Activated T-helper 1 cell treated with anti-CD3 and anti-CD28 coated beads, Interleukin-2, amount 50 U/mL, for 16 hours (primary cell): ENCODE measurements around the gene ABCA5.

ENCODE experiments used
- DNase-seq, 2 donors: peaks; one replicate each; pipeline ENCODE4 v3.0.0-alpha.2; 2020; ENCODE audit warnings: low read depth in 1 of 2, low spot score in 1 of 2

The ABCA5 gene

GRCh38 chr17:69327060-69327831 lies at the start of gene ABCA5:
Gene ABCA5, minus strand, starts transcription at chr17:69327133. Its CDS starts 12,718 bp downstream, at chr17:69314415.
- peak; percentile 68 to 88 for DNase-seq

GRCh38 chr17:69375229-69375628 lies 48.3 kb upstream of the ABCA5 start:
- DNase-seq: no peak

DNA sequence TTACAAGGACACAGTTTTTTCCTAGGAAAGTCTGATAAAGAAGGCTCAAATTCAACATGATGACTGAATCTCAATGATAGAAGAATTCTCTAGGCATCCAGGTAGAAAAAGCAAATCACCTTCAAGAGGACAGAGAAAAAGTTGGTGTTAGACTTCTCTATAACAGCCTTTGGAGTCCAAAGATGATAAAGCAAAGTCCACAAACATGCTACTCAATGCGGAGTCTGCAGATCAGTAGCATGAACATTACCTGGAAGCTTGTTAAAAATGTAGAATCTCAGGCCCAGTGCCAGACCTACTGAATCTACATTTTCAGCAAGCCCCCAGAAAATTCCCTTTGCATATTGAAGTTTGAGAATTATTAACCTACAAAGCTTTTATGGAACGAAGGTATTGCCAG lies 46.1 kb upstream of the ABCA5 start:
- no peak for DNase-seq

- no peak for DNase-seq
Observed at GRCh38 chr17:69367298-69367697, 40.4 kb upstream of the ABCA5 start.

DNA sequence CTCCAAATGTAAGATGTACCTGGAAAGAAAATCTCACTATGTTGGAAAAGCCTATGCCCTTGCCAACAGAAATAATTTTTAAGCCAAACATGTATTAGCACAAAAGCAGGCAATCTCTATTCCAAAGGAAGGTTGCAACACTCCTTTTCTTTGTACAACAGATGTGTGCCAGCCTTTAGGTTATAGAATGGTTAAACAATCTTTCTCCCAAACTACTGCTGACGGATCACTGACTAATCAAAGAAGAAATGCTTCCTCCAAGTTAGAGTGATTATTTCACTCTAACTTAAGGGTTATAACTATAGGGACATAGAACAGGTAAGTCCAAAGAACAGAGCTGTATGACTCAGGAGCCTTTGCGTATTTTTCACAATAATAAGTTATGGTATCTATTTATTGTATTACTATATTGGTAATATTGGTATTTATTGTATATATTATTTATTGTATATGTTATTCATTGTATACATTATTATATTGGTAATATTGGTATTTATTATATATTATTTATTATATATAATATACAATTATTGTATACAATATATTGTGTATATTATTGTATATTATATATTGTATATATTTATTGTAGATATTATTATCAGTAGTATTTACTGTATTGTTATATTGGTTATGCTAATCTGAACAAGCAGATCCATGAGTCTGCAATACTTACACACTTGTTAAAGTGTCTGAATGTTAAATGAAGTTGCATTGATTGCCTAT lies 36.7 kb upstream of the ABCA5 start:
- DNase-seq: no peak

DNA sequence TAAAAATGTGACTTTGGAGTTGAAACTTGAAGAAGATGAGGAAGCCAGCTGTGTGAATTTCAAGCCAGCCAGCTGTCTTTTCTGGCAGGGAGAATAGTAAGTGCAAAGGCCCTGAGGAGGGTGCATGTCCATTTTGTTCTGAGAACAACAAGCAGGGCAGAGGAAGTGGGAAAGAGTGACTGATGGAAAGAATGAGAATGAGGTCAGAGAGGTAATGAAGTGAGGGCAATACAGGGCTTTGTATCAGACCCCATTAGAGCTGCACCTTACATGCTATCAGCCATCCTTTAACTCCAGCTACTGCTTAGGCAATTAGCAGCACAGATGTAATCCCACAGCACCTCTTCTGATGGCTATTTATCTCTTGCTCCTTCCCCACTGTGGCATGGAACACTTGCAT lies 34.2 kb upstream of the ABCA5 start:
- no peak for DNase-seq

- DNase-seq: no peak
Observed at GRCh38 chr17:69358688-69359596, 32.0 kb upstream of the ABCA5 start.

GRCh38 chr17:69357701-69358100 lies 30.8 kb upstream of the ABCA5 start:
- DNase-seq: no peak

DNA sequence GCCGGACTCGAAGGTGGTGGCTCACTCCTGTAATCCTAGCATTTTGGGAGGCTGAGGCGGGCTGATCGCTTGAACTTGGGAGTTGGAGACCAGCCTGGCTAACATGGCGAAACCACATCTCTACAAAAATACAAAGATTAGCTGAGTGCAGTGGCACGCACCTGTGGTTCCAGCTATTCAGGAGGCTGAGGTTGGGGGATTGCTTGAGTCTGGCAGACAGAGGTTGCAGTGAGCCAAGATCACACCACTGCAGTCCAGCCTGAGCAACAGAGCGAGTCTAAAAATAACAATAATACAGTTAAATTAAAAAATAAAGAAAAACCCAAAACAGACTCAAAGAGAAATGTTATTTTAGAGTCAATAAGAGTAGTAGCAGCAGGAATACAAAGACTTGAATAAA lies 29.7 kb upstream of the ABCA5 start:
- DNase-seq: no peak

DNA sequence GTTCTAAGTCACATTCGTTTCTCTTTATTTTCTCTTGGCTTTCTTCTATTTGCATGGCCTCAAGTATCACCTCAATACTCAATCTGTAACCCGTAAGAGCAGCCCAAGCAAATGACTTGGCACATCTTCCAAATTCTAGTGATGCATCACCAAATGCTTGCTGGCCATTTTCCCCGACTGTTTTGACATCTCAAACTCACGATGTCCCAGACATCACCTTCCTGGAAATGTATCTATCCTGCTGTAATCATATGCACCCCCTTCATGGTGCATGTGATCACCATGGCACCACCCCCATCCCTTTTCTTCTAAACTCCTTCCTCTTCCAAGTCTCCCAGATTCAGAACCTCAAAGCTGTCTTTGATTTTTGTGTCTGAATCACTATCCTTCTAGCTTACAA lies 24.0 kb upstream of the ABCA5 start:
- no peak for DNase-seq

- DNase-seq: no peak
Observed at GRCh38 chr17:69348429-69348828, 21.5 kb upstream of the ABCA5 start.

DNA sequence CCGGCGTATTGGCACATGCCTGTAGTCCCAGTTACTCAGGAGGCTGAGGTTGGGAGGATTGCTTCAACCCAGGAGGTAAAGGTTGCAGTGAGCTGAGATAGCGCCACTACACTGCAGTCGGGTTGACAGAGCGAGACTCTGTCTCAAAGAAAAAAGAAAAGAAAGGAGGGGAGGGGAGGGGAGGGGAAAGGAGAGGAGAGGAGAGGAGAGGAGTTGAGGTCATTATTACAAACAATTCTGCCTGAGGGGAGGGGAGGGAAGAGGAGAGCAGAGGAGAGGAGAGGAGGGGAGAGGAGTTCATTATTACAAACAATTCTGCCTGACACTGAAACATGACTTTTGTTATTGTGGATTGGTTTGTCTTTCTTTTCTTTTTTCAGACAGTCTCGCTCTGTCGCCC lies 19.8 kb upstream of the ABCA5 start:
- no peak for DNase-seq

GRCh38 chr17:69344939-69345338 lies 18.0 kb upstream of the ABCA5 start:
- no peak for DNase-seq

- DNase-seq: no peak
Observed at GRCh38 chr17:69342896-69343644, 16.1 kb upstream of the ABCA5 start.

DNA sequence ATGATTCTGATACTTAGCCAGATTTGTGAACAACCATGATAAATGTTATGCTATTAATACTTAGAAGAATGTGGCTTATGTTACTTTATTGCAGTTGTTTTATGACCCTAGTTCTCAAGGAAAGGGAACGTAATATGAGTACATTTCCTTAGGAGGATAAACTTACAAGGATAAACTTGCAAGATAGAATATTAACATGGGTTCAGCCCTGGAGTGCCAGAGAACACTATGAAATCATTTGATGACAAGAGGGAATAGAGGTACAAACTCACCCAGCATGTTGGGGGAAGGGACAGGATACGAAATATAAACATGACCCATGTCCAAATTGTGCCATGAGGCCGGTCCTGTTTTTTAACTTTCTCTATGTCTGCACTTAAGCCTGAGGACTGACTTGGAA lies 13.0 kb upstream of the ABCA5 start:
- DNase-seq: no peak

GRCh38 chr17:69336996-69337395 lies 10.1 kb upstream of the ABCA5 start:
- no peak for DNase-seq

DNA sequence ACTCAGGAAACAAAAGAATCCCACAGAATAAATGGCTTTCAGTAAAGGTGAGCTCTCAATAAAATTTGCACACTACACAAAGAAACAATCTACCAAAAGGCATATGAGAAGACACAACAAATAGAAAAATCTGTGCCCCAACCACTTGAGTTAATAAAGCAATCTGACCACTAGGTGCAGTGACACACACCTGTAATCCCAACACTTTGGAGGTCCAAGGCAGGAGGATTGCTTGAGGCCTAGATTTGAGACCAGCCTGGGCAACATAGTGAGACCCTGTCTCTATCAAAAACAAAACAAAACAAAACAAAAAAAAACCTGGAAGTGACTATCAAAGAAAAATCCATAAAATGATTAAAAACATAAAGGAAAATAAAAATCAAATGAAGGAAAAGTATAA lies 9.6 kb upstream of the ABCA5 start:
- no peak for DNase-seq

DNA sequence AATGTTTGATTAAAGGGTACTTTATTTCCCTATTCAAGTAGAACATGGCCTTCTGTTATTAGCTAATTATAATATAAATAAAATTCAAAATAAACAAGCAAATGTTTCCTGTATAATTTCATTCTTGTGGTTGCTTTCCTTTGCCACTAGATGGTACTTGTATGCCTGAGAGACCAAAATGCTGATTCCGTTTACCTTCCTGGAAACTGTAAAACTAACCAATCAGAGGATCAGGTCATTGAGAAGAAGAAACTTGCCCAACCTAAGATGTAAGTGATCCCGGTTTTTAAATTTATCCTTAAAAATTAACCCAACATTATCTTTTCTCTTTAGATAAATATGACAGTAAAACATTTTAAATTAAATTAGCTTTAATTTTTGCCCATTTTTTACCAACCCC lies 8.1 kb upstream of the ABCA5 start:
- DNase-seq: no peak

DNA sequence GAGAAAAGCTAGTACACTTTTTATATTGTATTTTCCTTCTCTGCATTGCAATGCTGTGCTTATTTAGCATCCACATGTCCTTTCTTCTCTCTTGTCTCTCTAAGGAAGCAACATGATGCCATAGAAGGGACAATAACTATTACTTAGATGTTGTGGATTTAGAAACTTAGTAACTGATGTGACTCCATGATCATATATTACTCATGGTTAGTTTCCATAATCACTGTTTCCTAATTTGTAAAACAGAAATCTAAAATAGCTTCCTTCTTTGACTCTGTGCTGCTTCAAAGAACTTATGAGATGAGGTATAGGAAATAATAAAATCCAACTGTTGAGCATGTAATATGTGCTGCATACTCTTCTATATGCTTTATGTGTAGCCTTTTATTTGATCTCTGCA lies 6.6 kb upstream of the ABCA5 start:
- no peak for DNase-seq

DNA sequence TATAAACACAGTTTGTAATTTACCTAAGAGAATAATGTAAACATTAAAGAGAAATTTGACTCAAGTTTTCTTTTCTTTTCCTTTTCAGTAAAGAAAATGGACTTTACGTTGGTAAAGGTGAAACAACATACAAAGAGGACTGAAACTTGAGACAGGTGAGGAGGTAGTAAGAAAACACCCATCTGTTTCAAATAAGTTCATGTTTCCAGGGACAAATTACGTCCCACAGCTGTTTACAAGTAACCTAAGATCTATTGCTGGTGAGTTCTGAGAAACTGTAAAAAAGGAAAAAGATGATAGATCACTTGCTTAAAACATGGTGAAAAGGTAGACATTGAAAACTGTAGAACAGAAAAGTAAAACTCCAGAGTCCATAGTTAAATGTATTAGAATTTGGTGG lies 4.8 kb upstream of the ABCA5 start:
- no peak for DNase-seq
